Heart left ventricle (tissue), 13 donors: ENCODE data around the gene MED12L.

ENCODE experiments used
- POLR2A ChIP-seq, 2 donors: fragments of 450-650 bp; IDR thresholded peaks; one replicate each; pipeline ENCODE4 v1.6.1; 2017; ENCODE audit warnings: antibody characterized with exemption in 2 of 2, mild to moderate bottlenecking in 2 of 2, moderate library complexity in 2 of 2
- TF ChIP-seq, protein P1 (sequence below), 12 donors: fragments of 200-600 bp; sonication (generic) in 4 of 12; IDR thresholded peaks; one replicate each; pipeline versions ENCODE4 v1.5.0 to v1.8.0; 2018 to 2022; ENCODE audit warnings: antibody characterized with exemption in 12 of 12, mild to moderate bottlenecking in 5 of 12
- donor health status: ischemic (EF 13 %, LVEDD 7.1; RV severe dilation, severe dysfunction).
- donor health status: DM: no; HTN: yes; CAD: no.
- donor health status: DM: no; HTN: no; CAD: no.
- donor health status: ischemic (EF 25% LVEDD 6.9; RV normal size, moderate dysfunction).
- donor health status: ischemic (EF 25% LVEDD 5.7; RV mildly dilated, moderate dysfunction).
- donor health status: ischemic (EF 35%, LVEDD 5.7; RV mildly dilated, moderate dysfunction).
- donor health status: nonischemic (EF 11% LVEDD 7.7; RV severe dilation, severe dysfunction).
- donor health status: DM: yes; HTN: yes; CAD: no.
- donor health status: PGD.
- donor health status: ischemic (EF 29% LVEDD 5.4; RV normal size, mild dysfunction).
- donor health status: nonischemic (EF 23%, LVEDD 6.1; RV moderate dilation, normal function).

DNA sequence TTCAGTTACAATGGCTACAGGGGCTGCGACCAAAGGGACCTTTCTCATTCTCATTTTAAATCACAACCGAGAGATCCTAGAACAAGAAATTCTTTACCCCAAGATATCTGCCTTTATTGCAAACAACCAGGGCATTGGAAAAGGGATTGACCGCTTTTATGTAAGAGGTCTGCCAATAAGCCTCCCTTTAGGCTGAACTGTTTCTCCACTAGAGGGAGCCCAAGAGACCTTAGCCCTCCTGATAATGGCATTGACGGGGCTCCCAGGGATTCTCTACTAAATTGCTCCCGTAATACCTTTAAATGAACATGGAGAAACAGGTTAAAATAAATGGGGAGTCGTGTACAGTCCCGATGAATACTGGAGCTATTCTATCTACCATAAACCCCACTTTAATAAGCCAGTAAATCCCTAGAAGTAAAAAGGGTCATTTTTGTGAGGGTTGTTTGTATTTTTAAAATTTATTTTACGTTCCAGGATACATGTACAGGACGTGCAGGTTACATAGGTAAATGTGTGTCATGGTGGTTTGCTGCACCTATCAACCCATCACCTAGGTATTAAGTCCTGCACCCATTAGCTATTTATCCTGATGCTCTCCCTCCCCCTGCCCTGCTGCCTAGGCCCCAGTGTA lies 382.9 kb downstream of the MED12L start:
- TF ChIP-seq, protein P1, sequence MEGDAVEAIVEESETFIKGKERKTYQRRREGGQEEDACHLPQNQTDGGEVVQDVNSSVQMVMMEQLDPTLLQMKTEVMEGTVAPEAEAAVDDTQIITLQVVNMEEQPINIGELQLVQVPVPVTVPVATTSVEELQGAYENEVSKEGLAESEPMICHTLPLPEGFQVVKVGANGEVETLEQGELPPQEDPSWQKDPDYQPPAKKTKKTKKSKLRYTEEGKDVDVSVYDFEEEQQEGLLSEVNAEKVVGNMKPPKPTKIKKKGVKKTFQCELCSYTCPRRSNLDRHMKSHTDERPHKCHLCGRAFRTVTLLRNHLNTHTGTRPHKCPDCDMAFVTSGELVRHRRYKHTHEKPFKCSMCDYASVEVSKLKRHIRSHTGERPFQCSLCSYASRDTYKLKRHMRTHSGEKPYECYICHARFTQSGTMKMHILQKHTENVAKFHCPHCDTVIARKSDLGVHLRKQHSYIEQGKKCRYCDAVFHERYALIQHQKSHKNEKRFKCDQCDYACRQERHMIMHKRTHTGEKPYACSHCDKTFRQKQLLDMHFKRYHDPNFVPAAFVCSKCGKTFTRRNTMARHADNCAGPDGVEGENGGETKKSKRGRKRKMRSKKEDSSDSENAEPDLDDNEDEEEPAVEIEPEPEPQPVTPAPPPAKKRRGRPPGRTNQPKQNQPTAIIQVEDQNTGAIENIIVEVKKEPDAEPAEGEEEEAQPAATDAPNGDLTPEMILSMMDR (IDR thresholded peaks at IDR 0.05): peak; percentile 71 to 91 (median 86)
- TF ChIP-seq POLR2A (IDR thresholded peaks at IDR 0.05): no peak
